ENCODE data around the gene CHN2. TPM values are rescaled to one million over a fixed set of nuclear protein-coding genes. Genes with fewer than 3 reads are reported as not detected.
A peak's percentile ranks its signal among the peaks of the same experiment; 100 is the strongest.

The CHN2 gene
- total RNA-seq, 1 donor from 2014 or later: 14.2 TPM

DNA sequence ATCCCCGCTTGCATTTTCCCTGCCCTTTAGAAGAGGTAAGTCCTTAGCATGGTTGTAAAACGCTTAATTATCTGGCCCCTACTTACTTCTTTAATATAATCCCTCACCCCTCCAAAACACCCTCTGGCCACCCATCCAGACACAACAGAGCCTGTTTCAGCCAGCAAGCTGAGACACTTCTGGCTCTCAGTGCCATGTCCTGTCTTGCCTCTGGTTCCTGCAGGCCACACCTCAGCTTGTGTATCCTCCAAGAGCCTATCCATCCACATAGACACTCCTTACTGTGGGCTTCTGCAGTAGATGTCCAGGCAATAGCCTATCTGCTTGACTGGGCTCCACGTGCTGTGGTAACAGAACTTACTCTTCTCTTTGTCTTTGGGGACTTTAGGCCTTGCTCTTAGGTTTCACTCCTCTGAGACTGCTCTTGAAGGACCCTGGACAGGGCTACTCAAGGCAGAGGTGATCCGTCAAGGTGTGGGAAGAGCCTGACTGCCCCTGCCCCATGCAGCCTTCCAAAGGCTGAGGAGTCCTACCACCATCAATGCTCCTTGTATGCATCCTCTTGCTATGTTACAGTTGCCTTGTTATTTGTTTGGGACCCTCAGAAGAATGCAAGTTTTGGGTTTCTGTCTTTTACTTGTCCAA is 149.9 kb downstream of the CHN2 start:
- no peak for DNase-seq
- H3K4me3 ChIP-seq: no peak overlapping the region
- ATAC-seq: no peak
- no peak overlapping the region for H3K27ac ChIP-seq
- no peaks in the 10 kb centered on the region for H3K36me3 ChIP-seq
- intact Hi-C loops (cut with DNase I): no loop called here
- no peaks in the 10 kb centered on the region for H3K4me1 ChIP-seq
- TF ChIP-seq, protein P1, sequence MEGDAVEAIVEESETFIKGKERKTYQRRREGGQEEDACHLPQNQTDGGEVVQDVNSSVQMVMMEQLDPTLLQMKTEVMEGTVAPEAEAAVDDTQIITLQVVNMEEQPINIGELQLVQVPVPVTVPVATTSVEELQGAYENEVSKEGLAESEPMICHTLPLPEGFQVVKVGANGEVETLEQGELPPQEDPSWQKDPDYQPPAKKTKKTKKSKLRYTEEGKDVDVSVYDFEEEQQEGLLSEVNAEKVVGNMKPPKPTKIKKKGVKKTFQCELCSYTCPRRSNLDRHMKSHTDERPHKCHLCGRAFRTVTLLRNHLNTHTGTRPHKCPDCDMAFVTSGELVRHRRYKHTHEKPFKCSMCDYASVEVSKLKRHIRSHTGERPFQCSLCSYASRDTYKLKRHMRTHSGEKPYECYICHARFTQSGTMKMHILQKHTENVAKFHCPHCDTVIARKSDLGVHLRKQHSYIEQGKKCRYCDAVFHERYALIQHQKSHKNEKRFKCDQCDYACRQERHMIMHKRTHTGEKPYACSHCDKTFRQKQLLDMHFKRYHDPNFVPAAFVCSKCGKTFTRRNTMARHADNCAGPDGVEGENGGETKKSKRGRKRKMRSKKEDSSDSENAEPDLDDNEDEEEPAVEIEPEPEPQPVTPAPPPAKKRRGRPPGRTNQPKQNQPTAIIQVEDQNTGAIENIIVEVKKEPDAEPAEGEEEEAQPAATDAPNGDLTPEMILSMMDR (IDR thresholded peaks at IDR 0.05): no peak
- no peaks in the 10 kb centered on the region for H3K27me3 ChIP-seq (ENCODE audit: low read depth)
- no peaks in the 10 kb centered on the region for H3K9me3 ChIP-seq

DNA sequence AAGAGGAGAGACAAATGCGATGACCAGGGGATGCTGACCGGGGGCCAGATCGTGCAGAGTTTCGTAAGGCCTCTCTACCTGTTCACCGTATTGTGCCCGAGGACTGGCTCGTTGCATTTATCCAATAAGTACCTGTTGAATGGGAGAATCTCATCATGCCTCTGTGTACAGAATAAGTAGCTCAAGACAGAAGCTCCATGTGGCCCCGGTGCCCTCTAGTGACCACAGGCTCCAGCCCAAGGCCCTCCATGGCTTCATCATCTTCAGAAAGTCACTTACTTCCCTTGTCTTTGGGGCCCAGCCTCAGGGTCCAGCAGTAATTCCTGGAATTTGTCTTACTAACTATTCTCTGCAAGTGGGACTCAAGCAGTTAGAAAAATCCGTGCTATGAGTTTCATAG is 151.0 kb downstream of the CHN2 start:
- ATAC-seq (peak; percentile 62 to 66), DNase-seq (peak; percentile 51)
- TF ChIP-seq, protein P1 (IDR thresholded peaks at IDR 0.05): peak; percentile 41

DNA sequence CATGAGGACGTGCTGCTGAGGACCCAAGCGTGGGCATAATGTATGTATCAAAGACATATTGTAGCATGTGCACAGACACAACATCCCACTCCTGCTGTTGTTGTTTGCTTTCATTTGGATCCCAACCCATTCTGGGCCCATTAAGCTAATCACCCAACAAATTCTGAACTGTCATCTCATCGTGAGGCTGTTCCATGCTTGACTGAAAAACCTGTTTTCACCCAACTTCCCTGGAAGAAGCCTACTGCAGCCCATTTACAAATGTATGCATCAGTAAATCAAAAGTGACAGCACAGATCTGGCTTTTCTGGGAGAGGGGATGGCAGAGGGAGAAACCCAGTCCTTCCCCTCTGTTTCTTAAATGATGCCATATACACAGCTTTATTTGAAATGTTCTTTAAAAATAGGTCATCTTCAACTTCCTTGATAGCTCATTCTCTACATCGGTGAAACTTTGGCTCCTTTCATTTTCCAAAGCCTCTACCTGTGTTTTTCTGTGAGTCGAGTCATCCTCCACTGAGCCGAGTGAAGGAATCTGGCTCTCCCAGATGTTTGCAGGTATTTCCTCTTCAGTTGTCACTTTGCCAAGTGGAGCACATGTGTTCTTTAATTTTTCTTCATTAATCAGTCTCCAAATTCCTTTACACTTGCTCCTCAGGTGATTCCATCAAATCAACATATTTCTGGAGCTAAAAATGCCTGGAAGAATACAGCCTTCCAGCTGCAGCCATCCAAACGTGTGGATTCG is 151.8 kb downstream of the CHN2 start:
- Histone ChIP-seq H3K4me3 (no peak overlapping the region), H3K9me3 (no peaks in the 10 kb centered on the region), H3K36me3 (no peaks in the 10 kb centered on the region), H3K27me3 (ENCODE audit: low read depth) (no peaks in the 10 kb centered on the region), H3K4me1 (no peaks in the 10 kb centered on the region), H3K27ac (no peak overlapping the region)
- DNase-seq (no peak), ATAC-seq (no peak)
- TF ChIP-seq, protein P1 (IDR thresholded peaks at IDR 0.05): no peak
- intact Hi-C loops (cut with DNase I): no loop called here

More for the DNA sequence above, 151.0 kb downstream of the CHN2 start:
- no peak overlapping the region for H3K27ac ChIP-seq
- no peaks in the 10 kb centered on the region for H3K36me3 ChIP-seq
- H3K27me3 ChIP-seq (ENCODE audit: low read depth): no peaks in the 10 kb centered on the region
- intact Hi-C loops (cut with DNase I): no loop called here
- no peaks in the 10 kb centered on the region for H3K9me3 ChIP-seq
- H3K4me3 ChIP-seq: no peak overlapping the region
- no peaks in the 10 kb centered on the region for H3K4me1 ChIP-seq

DNA sequence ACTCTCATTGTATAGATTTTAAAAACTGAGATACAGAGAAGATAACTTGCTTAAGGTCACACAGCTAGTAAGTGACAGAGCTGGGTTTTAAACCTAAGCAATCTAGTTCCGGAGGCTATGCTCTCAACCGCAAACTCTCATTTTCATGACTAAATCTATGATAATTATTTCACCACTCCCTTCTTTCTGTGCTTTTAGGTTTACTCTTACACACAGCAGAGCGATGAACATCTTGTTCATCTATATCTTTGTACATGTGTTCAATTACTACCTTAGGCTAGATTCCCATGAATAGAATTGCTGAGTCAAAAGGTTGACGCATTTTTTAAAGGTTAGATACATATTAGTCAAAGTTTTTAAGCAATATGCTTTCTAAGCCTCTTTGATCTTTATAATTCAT is 154.8 kb downstream of the CHN2 start:
- no peaks in the 10 kb centered on the region for H3K27me3 ChIP-seq (ENCODE audit: low read depth)
- no peaks in the 10 kb centered on the region for H3K36me3 ChIP-seq
- ATAC-seq: no peak
- H3K4me1 ChIP-seq: no peaks in the 10 kb centered on the region
- no peak overlapping the region for H3K4me3 ChIP-seq
- no peaks in the 10 kb centered on the region for H3K9me3 ChIP-seq
- intact Hi-C loops (cut with DNase I): no loop called here
- DNase-seq: no peak
- H3K27ac ChIP-seq: no peak overlapping the region
- TF ChIP-seq, protein P1 (IDR thresholded peaks at IDR 0.05): no peak

DNA sequence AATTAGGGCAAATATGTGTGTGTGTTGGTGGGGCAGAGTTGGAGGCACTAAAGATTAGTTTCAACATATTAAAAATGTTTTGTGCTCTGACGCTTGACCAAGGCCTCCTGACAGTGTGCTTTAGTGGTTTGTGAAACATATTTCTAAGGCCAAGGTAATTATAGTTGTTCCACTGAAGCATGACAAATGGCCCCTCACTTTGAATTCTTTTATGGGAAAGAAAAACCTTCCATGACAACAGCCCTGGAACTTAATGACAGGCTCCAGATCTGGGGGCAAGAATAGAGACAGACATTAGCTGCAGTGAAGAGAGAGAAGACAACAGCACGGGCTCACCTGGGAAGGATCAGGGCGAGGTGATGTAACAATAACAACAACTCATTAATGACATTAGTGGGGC is 155.8 kb downstream of the CHN2 start:
- no peak for ATAC-seq
- intact Hi-C loops (cut with DNase I): no loop called here
- H3K4me1 ChIP-seq: no peaks in the 10 kb centered on the region
- H3K36me3 ChIP-seq: no peaks in the 10 kb centered on the region
- no peak overlapping the region for H3K27ac ChIP-seq
- no peak overlapping the region for H3K4me3 ChIP-seq
- no peaks in the 10 kb centered on the region for H3K27me3 ChIP-seq (ENCODE audit: low read depth)
- TF ChIP-seq, protein P1 (IDR thresholded peaks at IDR 0.05): no peak
- H3K9me3 ChIP-seq: no peaks in the 10 kb centered on the region
- no peak for DNase-seq
